ENCODE data around the gene GOLGA1.

Gene GOLGA1

GRCh38 chr9:124834591-124834990, 106.3 kb downstream of the GOLGA1 start:
- peak overlapping the region; percentile 70; the same call in 1 of the 2 replicates for H3K27ac ChIP-seq
- H3K9ac ChIP-seq (ENCODE audit: insufficient read length) = no peak overlapping the region
- H3K4me3 ChIP-seq = peak overlapping the region; percentile 68
- no peaks in the 10 kb centered on the region for H3K36me3 ChIP-seq (ENCODE audit: insufficient read depth, low read length)
- no peak for DNase-seq (ENCODE audit: low read depth, low spot score)
- no peak for TF ChIP-seq POLR2AphosphoS5 (IDR thresholded peaks at IDR 0.05; ENCODE audit: borderline replicate concordance, low read depth, low read length)
- no peak for TF ChIP-seq EZH2 (IDR thresholded peaks at IDR 0.05)
- no peak for TF ChIP-seq FOXP2 (optimal IDR thresholded peaks at IDR 0.05; ENCODE audit: control extremely low read depth, extremely low read length, insufficient read depth)
- H3K9me3 ChIP-seq (ENCODE audit: low read depth, low read length) = no peaks in the 10 kb centered on the region

GRCh38 chr9:124831642-124832364, 109.1 kb downstream of the GOLGA1 start:
- Histone ChIP-seq H3K27ac (peak overlapping the region; percentile 95), H3K4me3 (no peak overlapping the region), H3K36me3 (ENCODE audit: insufficient read depth, low read length) (no peaks in the 10 kb centered on the region), H3K9ac (ENCODE audit: insufficient read length) (peak overlapping the region; percentile 32), H3K9me3 (ENCODE audit: low read depth, low read length) (no peaks in the 10 kb centered on the region)
- no peak for TF ChIP-seq FOXP2 (optimal IDR thresholded peaks at IDR 0.05; ENCODE audit: control extremely low read depth, extremely low read length, insufficient read depth)
- TF ChIP-seq POLR2AphosphoS5 (IDR thresholded peaks at IDR 0.05; ENCODE audit: borderline replicate concordance, low read depth, low read length) = no peak
- TF ChIP-seq EZH2 (IDR thresholded peaks at IDR 0.05) = no peak
- no peak for DNase-seq (ENCODE audit: low read depth, low spot score)

DNA sequence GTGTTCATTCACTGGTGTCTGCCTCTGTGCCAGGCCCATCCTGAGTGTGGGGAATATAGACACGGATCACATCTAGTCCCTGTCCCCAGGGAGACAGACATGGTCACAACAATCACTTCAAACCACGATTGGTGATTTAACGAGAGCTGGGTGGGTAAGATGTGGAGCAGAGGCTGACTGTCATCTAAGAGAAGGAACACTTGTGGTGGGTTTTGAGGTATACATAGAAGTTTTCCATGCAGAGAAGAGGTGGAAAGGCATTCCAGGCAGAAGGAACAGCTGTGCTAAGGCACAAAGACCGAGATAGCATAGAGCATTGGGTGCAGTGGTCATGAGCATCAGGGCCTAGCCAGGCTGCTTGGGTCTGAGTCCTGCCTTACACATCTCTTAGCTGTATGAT, 110.3 kb downstream of the GOLGA1 start:
- TF ChIP-seq POLR2AphosphoS5 (IDR thresholded peaks at IDR 0.05; ENCODE audit: borderline replicate concordance, low read depth, low read length) = no peak
- no peaks in the 10 kb centered on the region for H3K9me3 ChIP-seq (ENCODE audit: low read depth, low read length)
- no peak for DNase-seq (ENCODE audit: low read depth, low spot score)
- no peak overlapping the region for H3K4me3 ChIP-seq
- no peak overlapping the region for H3K27ac ChIP-seq
- no peaks in the 10 kb centered on the region for H3K36me3 ChIP-seq (ENCODE audit: insufficient read depth, low read length)
- no peak overlapping the region for H3K9ac ChIP-seq (ENCODE audit: insufficient read length)

- Histone ChIP-seq H3K36me3 (ENCODE audit: insufficient read depth, low read length) (no peaks in the 10 kb centered on the region), H3K4me3 (0 out of 2 replicates have a peak overlapping the region, but pooled peaks have one; percentile 2), H3K27ac (no peak overlapping the region), H3K9me3 (ENCODE audit: low read depth, low read length) (no peaks in the 10 kb centered on the region), H3K9ac (ENCODE audit: insufficient read length) (no peak overlapping the region)
- TF ChIP-seq EZH2 (IDR thresholded peaks at IDR 0.05) (no peak), POLR2AphosphoS5 (IDR thresholded peaks at IDR 0.05; ENCODE audit: borderline replicate concordance, low read depth, low read length) (no peak), FOXP2 (optimal IDR thresholded peaks at IDR 0.05; ENCODE audit: control extremely low read depth, extremely low read length, insufficient read depth) (no peak)
- no peak for DNase-seq (ENCODE audit: low read depth, low spot score)
Observed at GRCh38 chr9:124829334-124829669, 111.6 kb downstream of the GOLGA1 start.

DNA sequence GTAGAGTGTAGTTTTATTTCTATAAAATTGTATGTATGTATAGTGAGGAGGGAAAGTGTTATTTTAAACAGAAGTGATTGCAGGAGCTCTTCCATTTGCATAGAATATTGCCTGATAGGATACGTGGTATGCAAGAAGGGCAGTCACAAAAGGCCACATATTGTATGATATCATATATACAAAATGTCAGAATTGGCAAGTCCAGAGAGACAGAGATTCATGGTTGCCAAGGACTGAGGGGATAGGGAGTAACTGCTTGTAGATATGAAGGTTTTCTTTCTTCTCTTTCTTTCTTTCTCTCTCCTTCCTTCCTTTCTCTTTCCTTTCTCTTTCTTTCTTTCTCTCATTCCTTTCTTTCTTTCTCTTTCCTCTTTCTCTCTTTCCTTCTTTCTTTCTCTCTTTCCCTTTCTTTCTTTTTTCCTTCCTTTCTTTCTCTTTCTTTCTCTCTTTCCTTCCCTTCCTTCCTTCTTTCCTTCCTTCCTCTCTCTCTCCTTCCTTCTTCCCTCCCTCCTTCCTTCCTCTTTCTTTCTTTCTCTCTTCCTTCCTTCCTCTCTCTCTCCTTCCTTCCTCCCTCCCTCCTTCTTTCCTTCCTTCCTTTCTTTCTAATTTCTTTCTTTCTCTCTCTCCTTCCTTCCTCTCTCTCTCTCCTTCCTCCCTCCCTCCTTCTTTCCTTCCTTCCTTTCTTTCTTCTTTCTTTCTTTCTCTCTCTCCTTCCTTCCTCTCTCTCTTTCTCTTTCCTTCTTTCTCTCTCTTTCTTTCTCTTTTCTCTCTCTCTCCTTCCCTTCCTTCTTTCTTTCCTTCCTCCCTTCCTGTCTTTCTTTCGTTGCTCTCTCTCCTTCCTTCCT, 112.2 kb downstream of the GOLGA1 start:
- no peaks in the 10 kb centered on the region for H3K36me3 ChIP-seq (ENCODE audit: insufficient read depth, low read length)
- TF ChIP-seq POLR2AphosphoS5 (IDR thresholded peaks at IDR 0.05; ENCODE audit: borderline replicate concordance, low read depth, low read length) (no peak), FOXP2 (optimal IDR thresholded peaks at IDR 0.05; ENCODE audit: control extremely low read depth, extremely low read length, insufficient read depth) (no peak), EZH2 (IDR thresholded peaks at IDR 0.05) (no peak)
- no peaks in the 10 kb centered on the region for H3K9me3 ChIP-seq (ENCODE audit: low read depth, low read length)
- H3K27ac ChIP-seq = no peak overlapping the region
- no peak overlapping the region for H3K9ac ChIP-seq (ENCODE audit: insufficient read length)
- 0 out of 2 replicates have a peak overlapping the region, but pooled peaks have one; percentile 2 for H3K4me3 ChIP-seq
- no peak for DNase-seq (ENCODE audit: low read depth, low spot score)

All from SK-N-MC (cell line).